ENCODE data around the gene ZNF622.

DNA sequence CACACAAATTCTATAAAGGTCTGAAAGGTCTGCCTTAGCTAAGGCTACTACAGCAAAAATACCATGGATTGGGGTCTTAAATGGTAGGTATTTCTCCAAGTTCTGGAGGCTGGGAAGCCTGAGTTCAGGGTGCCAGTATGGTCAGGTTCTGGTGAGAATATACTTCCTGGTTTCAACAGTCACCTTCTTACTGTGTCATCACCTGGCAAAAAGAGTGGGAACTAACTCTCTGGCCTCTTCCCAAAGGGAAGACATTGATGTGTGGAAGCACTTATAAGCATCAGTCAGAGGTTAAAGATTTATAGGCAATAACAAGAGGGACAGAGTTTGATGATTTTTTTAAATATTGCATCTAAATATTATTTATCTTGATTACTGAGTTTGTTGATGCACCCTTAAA is 53.0 kb downstream of the ZNF622 start:
- TF ChIP-seq, protein P1, sequence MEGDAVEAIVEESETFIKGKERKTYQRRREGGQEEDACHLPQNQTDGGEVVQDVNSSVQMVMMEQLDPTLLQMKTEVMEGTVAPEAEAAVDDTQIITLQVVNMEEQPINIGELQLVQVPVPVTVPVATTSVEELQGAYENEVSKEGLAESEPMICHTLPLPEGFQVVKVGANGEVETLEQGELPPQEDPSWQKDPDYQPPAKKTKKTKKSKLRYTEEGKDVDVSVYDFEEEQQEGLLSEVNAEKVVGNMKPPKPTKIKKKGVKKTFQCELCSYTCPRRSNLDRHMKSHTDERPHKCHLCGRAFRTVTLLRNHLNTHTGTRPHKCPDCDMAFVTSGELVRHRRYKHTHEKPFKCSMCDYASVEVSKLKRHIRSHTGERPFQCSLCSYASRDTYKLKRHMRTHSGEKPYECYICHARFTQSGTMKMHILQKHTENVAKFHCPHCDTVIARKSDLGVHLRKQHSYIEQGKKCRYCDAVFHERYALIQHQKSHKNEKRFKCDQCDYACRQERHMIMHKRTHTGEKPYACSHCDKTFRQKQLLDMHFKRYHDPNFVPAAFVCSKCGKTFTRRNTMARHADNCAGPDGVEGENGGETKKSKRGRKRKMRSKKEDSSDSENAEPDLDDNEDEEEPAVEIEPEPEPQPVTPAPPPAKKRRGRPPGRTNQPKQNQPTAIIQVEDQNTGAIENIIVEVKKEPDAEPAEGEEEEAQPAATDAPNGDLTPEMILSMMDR (IDR thresholded peaks at IDR 0.05), result no peak
- TF ChIP-seq POLR2A (IDR thresholded peaks at IDR 0.05), result no peak
